Activated T-cell treated with anti-CD3 and anti-CD28 coated beads for 1 hour (primary cell): ENCODE data around the gene CMBL.
"Not testable (repeated sequence)": the region's sequence is repeated elsewhere in the genome, so short reads cannot be mapped to it uniquely, and the experiment has no call there.

ENCODE experiments used
- DNase-seq: peaks from one replicate; pipeline ENCODE4 v3.0.0-alpha.2; 2020; ENCODE audit warnings: low read depth

The CMBL gene

GRCh38 chr5:10254686-10255085 lies 53.0 kb downstream of the CMBL start:
- DNase-seq: no peak

GRCh38 chr5:10253390-10253789 lies 54.3 kb downstream of the CMBL start:
- no peak for DNase-seq

- DNase-seq: no peak
Measured at GRCh38 chr5:10251405-10251804, 56.3 kb downstream of the CMBL start.

- DNase-seq: peak; percentile 2
Measured at GRCh38 chr5:10250806-10251276, 56.9 kb downstream of the CMBL start.

GRCh38 chr5:10249948-10250805 lies 57.5 kb downstream of the CMBL start, which contains the start of gene CCT5:
TSS of gene CCT5 (plus strand) at chr5:10250280. CDS start at chr5:10250341, 61 bp downstream.
- DNase-seq: peak; percentile 85

- no peak for DNase-seq
Measured at GRCh38 chr5:10248378-10249260, 59.1 kb downstream of the CMBL start.

GRCh38 chr5:10247217-10247616 lies 60.5 kb downstream of the CMBL start:
- DNase-seq: not testable (repeated sequence)

- no peak for DNase-seq
Measured at GRCh38 chr5:10246761-10247160, 60.9 kb downstream of the CMBL start.

GRCh38 chr5:10244342-10244944 lies 63.3 kb downstream of the CMBL start:
- DNase-seq: no peak

GRCh38 chr5:10243660-10244240 lies 64.0 kb downstream of the CMBL start:
- DNase-seq: no peak

- no peak for DNase-seq
Measured at GRCh38 chr5:10235350-10235749, 72.4 kb downstream of the CMBL start.

GRCh38 chr5:10233505-10233904 lies 74.2 kb downstream of the CMBL start:
- no peak for DNase-seq

GRCh38 chr5:10233011-10233410 lies 74.7 kb downstream of the CMBL start:
- DNase-seq: no peak

GRCh38 chr5:10232386-10232785 lies 75.3 kb downstream of the CMBL start:
- DNase-seq: no peak

GRCh38 chr5:10229306-10230048 lies 78.2 kb downstream of the CMBL start:
- DNase-seq: no peak

GRCh38 chr5:10228288-10228687 lies 79.4 kb downstream of the CMBL start:
- no peak for DNase-seq
